ENCODE results near the gene GALNT2.

The GALNT2 gene

DNA sequence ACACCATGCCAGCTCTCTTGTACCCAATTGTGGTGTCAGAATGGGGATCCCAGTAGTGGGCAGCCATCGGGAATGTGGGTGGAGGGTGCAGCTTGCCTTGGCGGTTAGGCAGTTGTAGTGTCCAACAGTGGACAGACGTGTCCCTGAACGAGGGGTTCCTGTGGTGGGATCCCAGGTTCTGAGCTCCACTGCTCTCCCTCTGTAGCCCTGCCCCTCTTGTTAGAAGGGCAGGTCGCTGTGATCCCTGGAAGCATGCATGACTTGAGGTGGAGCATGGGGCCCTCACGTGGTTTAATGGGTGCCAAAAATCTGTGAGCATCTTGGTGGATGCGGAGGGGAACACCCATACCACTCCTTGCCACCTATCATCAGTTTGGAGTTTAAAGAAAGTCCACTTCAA is 4.3 kb downstream of the GALNT2 start:
- DNase-seq (ENCODE audit: low read depth, low spot score), result no peak

DNA sequence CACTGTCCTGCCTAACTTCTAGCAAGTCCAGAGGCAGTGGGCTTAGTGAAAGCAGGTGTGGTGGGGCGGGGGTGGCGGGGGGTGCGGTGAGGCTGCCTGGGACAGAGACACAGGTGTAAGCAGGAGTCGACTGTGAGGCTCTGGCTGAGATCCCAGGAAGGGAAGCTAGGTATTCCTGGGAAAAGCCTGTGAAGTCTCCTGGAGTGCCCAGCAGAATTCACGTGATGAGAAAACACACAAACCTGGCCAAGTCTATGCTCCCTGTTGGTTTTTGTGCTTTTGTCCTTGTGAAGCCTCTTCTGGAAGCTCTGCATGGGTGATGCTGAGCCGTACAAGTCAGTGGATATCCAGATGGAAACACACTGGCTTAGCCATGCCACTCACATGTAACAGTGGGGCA is 5.3 kb downstream of the GALNT2 start:
- no peak for DNase-seq (ENCODE audit: low read depth, low spot score)

DNA sequence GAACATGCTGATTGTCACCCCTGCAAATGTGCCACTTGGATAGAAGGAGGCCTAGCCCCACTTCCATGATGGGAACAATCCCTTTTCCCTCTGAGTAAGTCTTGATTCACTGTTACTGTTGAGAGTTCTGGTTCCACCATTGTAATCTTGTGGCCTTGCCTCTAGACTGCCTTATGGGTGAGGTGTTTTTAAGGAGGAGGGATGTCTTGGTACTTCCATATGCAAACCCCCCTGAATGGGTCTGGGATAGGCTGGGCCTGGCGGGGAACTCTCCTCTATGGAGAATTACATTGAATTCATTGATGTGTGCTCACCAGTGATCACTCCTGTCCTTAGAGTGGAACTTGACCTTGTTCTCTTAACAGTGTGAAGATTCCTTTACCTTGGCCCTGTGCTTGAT is 5.8 kb downstream of the GALNT2 start:
- DNase-seq (ENCODE audit: low read depth, low spot score), result no peak

DNA sequence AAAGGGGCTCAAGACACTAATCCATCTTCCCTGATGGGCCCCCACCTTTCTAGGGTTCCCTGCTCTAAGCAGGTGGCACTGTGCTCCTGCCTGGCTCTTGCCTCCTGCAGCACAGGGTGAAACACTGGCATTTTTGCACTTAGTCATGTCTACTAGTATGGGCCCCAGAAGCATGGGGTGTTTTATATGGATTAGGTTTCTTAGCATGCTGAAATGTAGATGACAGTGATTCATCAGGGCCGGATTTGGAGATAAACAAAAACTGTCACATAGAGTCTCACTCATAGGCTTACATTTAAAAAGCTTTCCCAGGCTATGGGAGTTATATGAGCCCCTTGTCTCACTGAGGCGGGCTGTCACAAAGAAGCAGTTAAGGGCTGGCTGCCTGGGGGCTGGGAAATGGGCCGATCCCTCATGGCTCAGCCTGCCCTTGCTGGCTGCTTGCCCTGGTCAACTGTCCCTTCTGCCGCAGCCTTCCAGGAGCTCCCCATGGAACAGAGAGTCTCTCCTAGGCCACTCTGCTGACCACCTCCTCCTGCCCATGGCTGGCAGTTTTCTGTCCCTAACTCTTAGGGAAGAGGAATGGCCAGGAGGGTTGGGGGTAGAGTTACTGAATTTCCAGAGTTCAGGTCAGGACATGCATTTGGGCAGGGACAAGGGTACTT is 6.5 kb downstream of the GALNT2 start:
- DNase-seq (ENCODE audit: low read depth, low spot score), result no peak

DNA sequence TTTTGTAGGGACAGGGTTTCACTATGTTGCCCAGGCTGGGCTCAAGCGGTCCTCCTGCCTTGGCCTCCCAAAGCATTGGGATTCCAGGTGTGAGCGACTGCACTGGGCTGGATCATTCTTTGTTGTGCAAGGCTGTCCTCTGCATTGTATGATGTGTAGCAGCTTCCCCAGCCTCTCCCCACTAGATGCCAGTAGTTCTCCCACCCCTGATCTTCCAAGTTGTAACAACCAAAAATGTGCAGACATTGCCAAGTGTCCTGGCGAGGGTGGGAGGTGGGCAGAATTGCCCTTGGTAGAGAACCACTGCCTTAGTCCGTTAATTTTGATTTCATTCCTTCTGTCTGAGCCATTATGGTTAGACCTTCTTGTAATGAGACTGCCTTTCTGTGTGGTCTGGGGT is 7.2 kb downstream of the GALNT2 start:
- DNase-seq (ENCODE audit: low read depth, low spot score), result no peak

DNA sequence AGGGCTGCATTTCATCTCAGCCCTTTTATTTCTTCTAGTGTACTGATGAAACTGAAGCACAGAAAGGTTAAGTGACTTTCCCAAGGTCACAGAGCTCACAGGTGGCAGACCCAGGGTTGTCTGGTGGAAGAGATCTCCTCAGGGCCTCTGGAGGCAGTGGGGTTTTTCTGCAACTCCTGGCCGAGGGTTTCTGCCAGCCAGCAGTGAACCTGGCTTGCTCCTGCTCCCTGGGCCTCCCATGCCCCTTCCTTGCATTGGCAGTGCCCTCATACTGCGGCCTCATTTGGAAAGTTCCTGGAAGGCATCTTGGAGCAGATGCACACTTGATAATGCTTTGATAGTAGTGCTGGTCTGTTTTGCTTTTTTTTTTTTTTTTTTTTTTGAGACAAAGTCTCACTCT is 7.7 kb downstream of the GALNT2 start:
- no peak for DNase-seq (ENCODE audit: low read depth, low spot score)

DNA sequence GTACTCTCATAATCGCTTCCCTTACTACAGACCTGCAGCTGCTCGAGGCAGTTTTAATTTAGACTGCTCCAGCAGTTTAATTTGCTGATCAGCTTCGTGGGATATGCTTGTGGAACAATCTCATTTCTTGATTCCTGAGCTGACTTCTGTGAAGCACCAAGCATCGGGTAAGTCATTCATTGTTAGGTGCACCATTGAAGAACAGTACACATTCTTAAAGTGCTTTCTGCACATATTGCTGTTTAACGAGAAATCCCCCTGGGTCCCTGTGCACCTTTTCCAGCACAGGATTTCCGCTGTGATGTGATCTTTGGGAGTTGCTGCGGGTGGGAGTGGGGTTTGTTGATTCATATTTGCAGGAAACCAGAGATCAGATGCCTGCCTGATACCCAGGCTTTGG is 9.1 kb downstream of the GALNT2 start:
- no peak for DNase-seq (ENCODE audit: low read depth, low spot score)

DNA sequence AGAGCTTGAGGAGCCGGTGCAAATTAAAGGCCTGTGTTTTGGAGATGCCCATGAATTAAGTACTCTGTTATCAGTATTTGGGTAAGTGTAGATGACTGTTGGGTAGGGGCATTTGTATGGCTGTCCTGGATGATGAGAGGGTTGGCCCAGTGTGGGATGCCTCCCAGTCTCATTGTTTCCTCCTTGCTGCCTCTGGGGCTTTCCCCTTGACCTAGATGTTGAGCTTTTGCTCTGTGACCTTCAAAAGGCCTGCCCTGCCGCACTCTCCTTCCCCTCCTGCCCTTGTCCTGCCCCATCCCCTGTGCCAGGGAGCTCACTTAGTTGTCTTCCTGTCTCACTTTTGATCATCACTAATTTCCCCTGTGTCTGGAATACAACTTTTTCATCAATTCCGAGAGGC is 10.0 kb downstream of the GALNT2 start:
- no peak for DNase-seq (ENCODE audit: low read depth, low spot score)

DNA sequence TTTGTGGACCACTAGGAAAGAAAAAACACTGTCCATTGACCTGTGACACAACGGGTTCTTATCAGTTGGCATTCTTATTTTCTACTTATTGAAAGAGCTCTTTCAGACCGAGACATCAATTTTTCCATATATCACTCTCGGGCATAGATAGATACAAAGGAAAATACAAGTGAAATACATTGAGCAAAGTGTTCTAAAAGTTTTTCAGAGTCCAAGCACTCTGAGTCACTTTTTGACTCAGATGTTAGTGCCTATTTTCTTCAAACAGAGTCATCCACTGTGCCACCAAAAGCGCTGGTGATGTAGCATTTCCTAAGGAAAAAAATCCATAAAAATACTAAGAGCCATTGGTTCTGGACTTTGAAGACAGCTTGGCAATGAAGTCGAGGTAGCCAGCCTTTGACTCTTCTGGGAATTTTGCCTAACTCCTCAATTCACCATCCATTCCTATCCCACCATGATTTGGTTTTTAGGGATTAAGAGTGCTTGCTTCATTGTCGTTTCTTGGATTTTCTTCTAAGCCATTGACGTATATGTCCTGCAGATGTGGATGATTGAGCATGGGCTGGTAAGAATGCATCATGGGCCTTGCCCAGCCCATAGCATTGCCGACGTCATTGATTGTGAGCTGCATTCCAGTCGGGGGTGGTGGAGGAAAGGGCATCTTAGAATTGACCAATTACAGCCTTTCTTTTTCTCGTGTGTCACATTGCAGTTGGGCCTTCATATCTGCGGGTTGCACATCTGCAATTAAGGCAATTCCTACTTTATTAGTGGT is 10.6 kb downstream of the GALNT2 start:
- DNase-seq (ENCODE audit: low read depth, low spot score), result no peak

DNA sequence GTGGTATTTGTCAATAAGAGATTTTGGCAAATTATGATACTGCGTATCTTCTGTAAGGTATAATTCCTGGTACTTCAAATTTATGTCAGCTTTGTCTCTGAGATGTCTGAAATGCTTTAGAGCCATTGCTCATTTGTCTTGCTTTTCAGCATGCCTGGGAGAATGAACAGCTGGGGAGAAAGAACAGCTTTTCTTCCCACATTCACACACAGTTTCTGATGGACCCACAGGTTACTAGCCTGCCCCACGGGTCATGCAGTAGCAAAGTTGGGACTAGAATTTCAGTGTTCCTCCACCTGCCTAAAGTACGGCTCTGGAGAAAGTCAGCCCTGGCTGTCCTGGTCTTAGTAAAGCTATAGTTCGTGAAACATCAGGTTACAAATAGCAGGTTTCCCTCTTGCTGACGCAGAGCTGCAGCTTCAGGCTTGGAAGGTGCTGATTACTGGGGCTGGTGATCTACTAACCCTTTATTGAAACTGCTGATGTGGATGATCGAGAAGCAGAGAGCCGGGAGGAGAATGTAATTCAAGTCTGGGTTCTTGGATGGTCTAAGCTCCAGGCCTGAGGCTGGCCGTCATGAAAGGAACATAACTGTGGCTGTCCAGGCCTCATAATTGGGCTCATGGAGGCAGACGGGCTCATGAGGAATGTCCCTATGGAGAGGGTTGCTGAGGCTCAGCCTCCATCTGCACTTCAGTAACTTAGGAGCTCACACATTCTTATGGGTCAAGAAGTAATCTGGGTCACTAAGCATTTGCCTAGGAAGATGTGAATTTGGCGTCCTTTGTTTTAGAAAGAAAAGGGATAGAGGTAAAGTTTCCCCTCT is 12.4 kb downstream of the GALNT2 start:
- DNase-seq (ENCODE audit: low read depth, low spot score), result no peak

DNA sequence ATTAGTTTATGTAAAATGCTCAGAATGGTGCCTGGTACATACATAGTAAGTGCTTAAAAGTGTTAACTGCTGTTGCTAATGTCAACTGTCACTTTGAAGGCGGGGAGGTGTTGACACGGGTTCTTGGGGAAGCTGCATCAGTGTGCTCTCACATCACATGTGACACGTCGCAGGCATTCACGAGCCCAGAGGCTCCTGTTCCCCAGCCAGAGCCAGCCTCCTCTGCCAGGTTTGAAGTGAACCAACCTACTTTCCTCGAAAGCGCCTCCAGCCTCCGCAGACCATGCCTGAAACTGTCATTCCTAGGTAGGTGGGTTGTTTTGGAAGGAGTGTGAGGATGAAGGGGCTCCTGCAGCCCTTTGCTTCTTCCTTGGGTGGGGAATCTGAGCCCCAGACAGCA is 13.8 kb downstream of the GALNT2 start:
- DNase-seq (ENCODE audit: low read depth, low spot score), result no peak

DNA sequence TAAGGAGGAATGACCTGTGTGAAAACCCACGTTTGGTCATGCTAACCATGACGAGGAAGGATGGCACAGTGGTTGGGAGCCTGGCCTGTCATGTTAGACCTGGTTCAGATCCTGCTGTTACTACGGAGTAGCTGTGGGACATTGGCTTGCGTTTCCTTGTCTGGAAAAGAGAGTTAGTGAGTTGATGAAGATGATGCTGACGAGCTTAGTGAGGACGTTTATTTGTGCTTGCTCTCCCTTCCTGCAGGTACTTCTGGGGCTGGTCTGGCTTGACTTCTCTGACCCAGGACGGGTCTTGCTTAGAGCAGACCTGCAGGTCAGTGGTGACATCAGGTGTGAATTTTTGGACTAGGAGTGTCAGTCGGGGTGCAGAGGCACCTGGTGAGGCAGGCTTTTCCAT is 14.7 kb downstream of the GALNT2 start:
- no peak for DNase-seq (ENCODE audit: low read depth, low spot score)

DNA sequence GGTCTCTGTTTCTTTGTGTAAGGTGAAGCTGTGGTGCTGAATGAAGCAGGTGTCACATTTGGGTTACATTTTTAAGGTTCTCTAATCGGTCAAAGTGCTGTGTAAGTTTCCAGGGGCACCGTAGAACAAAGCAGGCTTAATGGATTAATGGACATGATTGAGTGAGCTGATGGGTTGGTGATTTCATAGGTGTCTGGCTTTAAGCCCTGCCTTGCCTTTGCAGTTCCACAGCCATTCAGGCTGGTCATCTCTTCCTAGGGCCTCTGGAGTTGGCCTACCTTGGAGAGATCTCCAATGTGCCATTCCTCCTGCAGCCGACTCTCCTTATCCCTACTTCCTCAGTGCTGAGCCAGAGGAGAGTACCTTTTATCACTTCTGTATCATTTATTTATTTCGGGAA is 15.2 kb downstream of the GALNT2 start:
- no peak for DNase-seq (ENCODE audit: low read depth, low spot score)

DNA sequence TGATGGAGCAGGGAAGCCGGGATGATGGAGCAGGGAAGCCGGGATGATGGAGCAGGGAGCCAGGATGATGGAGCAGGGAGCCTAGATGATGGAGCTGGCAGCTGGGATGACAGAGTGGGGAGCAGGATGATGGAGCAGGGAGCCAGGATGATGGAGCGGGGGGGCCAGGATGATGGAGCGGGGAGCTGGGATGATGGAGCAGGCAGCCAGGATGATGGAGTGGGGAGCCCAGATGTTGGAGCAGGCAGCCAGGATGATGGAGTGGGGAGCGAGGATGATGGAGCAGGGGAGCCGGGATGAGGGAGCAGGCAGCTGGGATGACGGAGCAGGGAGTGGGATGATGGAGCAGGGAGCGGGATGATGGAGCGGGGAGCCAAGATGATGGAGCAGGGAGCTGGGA is 16.0 kb downstream of the GALNT2 start:
- DNase-seq (ENCODE audit: low read depth, low spot score), result no peak

DNA sequence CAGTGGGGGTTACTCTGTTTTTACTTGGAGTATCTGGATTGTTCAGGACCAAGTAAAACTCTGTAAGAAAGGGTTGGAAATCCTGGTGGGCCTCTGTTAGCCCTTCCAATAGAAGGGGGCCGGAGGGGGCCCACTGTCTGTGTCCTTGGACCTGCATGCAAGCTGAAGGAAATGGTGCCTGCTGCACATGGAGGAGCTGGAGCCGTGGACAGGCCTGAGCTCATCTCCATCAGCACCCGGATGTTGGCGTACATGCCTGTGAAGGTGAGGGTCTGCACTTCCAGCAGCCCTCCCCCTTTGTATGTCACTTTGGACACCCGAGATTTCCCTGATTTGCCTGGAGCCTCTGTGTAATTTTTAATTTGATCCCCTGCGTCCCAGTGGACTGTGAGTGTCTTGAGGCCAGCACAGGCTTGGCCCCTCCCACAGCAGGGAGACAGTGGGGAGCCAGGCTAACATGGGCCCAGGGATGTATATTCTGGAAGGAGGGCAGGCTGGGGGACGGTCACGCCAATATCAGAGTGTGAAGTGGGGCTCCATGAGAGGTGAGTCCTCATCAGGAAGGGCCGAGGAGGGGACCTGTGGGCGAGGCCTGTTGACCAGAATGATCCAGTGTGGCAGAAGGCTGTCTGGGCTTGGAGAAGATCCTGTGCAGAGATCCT is 16.8 kb downstream of the GALNT2 start:
- no peak for DNase-seq (ENCODE audit: low read depth, low spot score)

DNA sequence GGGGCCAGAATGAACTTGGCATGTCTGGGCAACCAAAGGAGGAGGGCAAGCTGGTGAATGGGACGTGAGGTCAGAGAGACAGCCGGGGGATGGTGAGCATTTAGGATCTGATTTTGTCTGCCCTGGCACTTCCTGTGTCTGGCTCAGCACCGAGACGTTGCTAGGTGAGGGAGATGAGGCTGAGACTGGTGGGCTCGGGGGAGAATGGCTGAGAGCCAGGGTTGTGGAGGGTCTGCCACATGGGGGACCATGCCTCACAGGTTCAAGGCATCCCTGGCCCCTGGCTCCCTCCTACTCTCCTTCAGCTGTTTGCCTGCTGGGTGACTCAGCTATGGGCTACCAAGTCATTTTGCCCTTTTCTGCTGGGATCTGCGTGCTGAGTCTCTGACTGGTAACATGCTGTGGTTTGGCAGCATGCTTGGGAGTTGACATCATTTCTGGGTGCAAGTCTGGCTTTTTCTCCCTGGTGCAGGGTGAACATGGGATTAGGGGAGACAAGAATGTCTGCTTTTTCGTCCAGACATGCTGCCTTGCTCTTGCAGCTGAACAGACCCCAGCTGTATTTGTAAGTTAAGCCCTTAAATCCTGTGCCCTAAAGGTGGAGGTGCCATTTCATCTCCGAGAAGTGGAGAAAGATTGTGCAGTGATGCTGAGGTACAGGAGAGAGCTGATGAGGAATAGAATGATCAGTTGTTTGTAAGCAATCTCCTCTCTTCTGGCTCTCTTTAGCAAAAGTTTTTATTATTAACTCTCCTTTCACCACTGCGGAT is 17.6 kb downstream of the GALNT2 start:
- no peak for DNase-seq (ENCODE audit: low read depth, low spot score)

DNA sequence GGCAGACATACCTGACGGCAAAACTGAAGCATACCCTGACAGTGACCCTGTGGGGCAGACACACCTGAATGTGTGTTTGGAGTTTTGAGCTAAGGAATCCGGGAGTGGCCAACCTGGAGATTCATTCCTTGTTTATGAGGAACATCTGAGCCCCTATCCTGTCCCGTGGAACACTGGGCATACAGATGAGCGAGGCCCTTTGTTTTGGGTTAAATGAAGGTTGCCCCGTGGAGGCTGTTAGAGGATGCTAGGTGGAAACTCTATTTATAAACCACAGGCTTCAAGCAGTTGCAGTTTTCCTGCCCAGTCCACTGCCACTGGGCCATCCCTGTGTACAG is 18.1 kb downstream of the GALNT2 start:
- DNase-seq (ENCODE audit: low read depth, low spot score), result no peak

DNA sequence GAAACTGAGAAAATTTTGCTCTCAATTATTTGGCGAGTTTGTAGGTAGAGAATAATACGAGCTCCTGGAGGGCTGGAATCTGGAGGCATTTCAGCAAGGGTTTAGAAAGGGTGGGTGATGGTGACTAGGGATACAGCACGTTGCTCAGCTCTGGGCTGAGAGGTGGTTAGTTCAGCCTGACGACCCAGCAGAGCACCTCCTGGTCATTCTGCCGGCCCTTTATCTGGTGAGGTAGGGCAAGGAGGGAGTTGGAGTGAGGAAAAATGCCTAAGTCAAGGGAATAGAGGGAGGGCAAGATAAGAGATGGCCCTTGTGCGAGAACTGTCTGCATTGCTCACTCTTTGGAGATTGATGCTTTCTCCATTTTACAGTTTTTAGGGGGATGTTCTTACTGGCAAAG is 19.1 kb downstream of the GALNT2 start:
- no peak for DNase-seq (ENCODE audit: low read depth, low spot score)

DNA sequence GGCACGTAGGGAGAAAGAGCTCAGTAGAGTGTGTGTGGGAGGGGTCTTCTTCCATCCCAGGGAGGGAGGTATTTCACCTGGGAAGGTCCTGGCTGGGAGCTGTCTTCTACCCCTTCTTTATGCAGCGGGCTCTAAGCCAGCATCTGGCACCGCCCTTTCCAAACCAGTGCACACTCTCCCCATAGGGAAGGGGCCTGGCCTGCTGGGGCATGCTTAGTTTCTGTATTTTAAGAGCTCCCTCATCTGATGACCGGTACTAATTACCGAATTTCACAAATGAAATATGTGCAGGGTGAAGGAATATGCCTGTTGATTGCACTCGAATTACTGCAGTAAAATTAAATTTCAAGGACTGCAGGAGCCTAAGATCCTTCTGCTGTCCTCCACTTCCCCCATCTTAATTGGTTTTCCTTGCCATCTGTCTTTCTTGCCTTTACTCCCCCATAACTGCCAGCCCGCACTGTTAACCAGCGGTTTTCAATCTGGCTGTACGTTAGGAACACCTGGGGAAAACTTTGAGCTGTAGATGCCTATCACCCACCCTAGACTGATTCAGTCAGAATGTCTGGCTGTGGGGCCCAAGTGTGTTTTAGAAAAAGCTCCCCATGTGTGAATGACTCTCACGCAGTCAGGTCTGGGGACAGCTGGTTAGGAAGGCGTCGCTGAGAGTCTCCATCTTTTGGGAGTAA is 20.1 kb downstream of the GALNT2 start:
- no peak for DNase-seq (ENCODE audit: low read depth, low spot score)

DNA sequence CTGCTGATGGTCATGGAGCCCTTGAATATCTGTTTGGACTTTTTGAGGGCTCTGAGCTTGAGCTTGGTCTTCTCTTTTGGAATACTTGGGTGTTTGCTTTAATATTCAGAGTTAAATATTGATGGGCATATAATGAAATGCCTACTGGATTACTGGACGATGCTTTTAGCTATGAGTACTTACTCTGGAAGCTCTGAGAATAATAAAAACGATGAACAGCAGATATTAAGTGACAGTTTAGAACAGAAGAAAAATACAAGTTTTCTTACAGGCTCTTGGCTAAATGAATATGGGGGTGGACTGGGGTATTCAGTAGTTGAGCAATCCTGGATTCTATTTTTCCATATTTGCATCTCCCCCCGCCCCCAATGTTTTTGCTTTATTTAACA is 20.7 kb downstream of the GALNT2 start:
- DNase-seq (ENCODE audit: low read depth, low spot score), result no peak

DNA sequence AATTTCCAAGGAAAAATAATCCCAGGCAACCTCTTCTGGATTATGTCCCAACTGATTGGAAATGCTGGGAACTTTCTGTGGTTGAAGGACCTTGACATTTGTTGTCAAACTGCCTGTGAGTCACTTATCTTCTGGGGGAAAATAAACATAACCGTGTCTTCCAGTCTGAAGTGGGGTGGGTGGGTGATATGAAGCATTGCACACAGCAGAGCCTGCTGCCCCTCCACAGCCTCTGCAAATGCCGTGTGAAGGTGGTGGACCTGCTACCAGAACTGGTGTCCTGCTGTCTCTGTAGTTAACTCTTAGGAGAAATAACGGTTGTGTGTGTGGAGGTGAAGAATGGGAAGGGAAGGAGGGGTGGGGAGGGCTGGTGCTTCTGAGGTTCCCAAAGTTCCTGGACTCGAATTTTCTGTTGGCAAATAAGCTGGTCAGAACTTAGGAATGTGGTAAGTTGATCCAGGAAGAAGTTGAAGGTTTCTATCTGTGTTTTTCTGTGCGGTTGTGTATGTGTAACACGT is 23.2 kb downstream of the GALNT2 start:
- no peak for DNase-seq (ENCODE audit: low read depth, low spot score)
